ENCODE measurements around the gene PCBP1.
A peak's percentile ranks its signal among the peaks of the same experiment; 100 is the strongest.

Gene PCBP1

GRCh38 chr2:70087702-70088597 lies 673 bp downstream of the PCBP1 start:
- peak; percentile 66 for DNase-seq (ENCODE audit: low read depth)
- H3K4me3 ChIP-seq (ENCODE audit: low read depth, low read length), result peak overlapping the region; percentile 98
- TF ChIP-seq CTCF (IDR thresholded peaks at IDR 0.05; ENCODE audit: insufficient read depth, low read depth, low read length, missing control alignments), result no peak

GRCh38 chr2:70088598-70089219 lies 1.4 kb downstream of the PCBP1 start:
- no peak for TF ChIP-seq CTCF (IDR thresholded peaks at IDR 0.05; ENCODE audit: insufficient read depth, low read depth, low read length, missing control alignments)

GRCh38 chr2:70089220-70089982 lies 2.1 kb downstream of the PCBP1 start:
- DNase-seq (ENCODE audit: low read depth), result peak; percentile 66
- no peak for TF ChIP-seq CTCF (IDR thresholded peaks at IDR 0.05; ENCODE audit: insufficient read depth, low read depth, low read length, missing control alignments)
- peak overlapping the region; percentile 98 for H3K4me3 ChIP-seq (ENCODE audit: low read depth, low read length)

More at GRCh38 chr2:70088598-70089219, 1.4 kb downstream of the PCBP1 start:
- H3K4me3 ChIP-seq (ENCODE audit: low read depth, low read length), result peak overlapping the region; percentile 98
- DNase-seq (ENCODE audit: low read depth), result no peak

GRCh38 chr2:70089983-70090525 lies 2.8 kb downstream of the PCBP1 start:
- DNase-seq (ENCODE audit: low read depth), result no peak
- peak overlapping the region; percentile 98 for H3K4me3 ChIP-seq (ENCODE audit: low read depth, low read length)
- no peak for TF ChIP-seq CTCF (IDR thresholded peaks at IDR 0.05; ENCODE audit: insufficient read depth, low read depth, low read length, missing control alignments)

GRCh38 chr2:70090706-70091334 lies 3.5 kb downstream of the PCBP1 start:
- no peak for TF ChIP-seq CTCF (IDR thresholded peaks at IDR 0.05; ENCODE audit: insufficient read depth, low read depth, low read length, missing control alignments)
- H3K4me3 ChIP-seq (ENCODE audit: low read depth, low read length), result no peak overlapping the region
- DNase-seq (ENCODE audit: low read depth), result no peak

GRCh38 chr2:70091364-70091763 lies 4.1 kb downstream of the PCBP1 start:
- DNase-seq (ENCODE audit: low read depth), result no peak
- no peak overlapping the region for H3K4me3 ChIP-seq (ENCODE audit: low read depth, low read length)
- TF ChIP-seq CTCF (IDR thresholded peaks at IDR 0.05; ENCODE audit: insufficient read depth, low read depth, low read length, missing control alignments), result no peak

Measured in GM12865 (cell line).